Loucy (cell line): ENCODE data around the gene P3H1.

ENCODE experiments used
- EZH2phosphoT487 ChIP-seq: fragments of 200-600 bp; IDR thresholded peaks from 2 replicates; pipeline ENCODE4 v1.6.1; 2018; ENCODE audit warnings: antibody characterized with exemption, mild to moderate bottlenecking, moderate library complexity, borderline replicate concordance
- TF ChIP-seq, protein P1 (sequence below): fragments of 200-600 bp; sonication (generic); conservative IDR thresholded peaks from 2 replicates; pipeline ENCODE4 v1.5.1; 2014; ENCODE audit warnings: mild to moderate bottlenecking, antibody characterized with exemption, low read length

DNA sequence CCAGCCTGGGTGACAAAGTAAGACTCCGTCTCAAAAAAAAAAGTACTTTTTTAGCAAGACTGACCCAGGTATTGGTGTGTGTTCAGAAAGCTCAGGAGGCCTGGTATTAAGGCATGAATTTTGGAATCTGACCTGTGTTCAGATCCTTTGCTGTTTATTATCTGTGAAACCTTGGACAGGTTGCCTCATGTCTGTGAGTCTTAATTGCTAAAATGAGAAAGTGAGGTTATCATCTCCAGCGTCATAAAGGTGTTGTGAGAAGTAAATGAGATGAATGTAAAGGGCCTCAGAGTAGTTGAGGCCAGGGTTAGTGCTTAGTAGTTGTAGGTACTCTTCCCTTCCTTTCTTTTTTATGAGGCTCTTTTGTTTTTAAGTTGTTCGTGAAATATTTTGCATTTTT, 3.0 kb upstream of the P3H1 start:
- TF ChIP-seq, protein P1, sequence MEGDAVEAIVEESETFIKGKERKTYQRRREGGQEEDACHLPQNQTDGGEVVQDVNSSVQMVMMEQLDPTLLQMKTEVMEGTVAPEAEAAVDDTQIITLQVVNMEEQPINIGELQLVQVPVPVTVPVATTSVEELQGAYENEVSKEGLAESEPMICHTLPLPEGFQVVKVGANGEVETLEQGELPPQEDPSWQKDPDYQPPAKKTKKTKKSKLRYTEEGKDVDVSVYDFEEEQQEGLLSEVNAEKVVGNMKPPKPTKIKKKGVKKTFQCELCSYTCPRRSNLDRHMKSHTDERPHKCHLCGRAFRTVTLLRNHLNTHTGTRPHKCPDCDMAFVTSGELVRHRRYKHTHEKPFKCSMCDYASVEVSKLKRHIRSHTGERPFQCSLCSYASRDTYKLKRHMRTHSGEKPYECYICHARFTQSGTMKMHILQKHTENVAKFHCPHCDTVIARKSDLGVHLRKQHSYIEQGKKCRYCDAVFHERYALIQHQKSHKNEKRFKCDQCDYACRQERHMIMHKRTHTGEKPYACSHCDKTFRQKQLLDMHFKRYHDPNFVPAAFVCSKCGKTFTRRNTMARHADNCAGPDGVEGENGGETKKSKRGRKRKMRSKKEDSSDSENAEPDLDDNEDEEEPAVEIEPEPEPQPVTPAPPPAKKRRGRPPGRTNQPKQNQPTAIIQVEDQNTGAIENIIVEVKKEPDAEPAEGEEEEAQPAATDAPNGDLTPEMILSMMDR = no peak
- no peak for TF ChIP-seq EZH2phosphoT487
